ENCODE results near the gene ABITRAM.

- TF ChIP-seq CTCF (IDR thresholded peaks at IDR 0.05), result no peak
- no peak for TF ChIP-seq POLR2A (IDR thresholded peaks at IDR 0.05)
Measured at GRCh38 chr9:108924466-108924865, 9.7 kb upstream of the ABITRAM start.
